DOHH2 (cell line): ENCODE data around the gene MEF2B.

Experiments used
- EZH2phosphoT487 ChIP-seq: fragments of 200-600 bp; sonication (generic); IDR thresholded peaks from 2 replicates; pipeline ENCODE4 v1.6.1; 2017; ENCODE audit warnings: borderline replicate concordance, mild to moderate bottlenecking, antibody characterized with exemption, low read length, moderate library complexity, mixed read lengths
- TF ChIP-seq, protein P1 (sequence below): fragments of 200-600 bp; sonication (generic); IDR thresholded peaks from one replicate; pipeline ENCODE4 v1.5.1; 2014; ENCODE audit warnings: antibody characterized with exemption, mild to moderate bottlenecking, low read depth, low read length; ENCODE audit not compliant: poor library complexity, severe bottlenecking

DNA sequence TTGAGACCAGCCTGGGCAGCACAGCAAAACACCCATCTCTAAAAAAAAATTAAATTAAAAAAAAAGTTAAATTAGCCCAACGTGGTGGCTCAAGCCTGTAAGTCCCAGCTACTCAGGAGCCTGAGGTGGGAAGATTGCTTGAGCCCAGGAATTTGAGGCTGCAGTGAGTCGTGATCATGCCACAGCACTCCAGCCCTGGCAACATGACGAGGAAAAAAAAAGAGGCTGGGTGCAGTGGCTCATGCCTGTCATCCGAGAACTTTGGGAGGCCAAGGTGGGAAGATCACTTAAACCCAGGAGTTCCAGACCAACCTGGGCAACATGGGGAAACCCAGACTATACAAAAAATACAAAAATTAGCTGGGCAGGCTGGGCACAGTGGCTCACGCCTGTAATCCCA, 29.6 kb downstream of the MEF2B start:
- TF ChIP-seq, protein P1, sequence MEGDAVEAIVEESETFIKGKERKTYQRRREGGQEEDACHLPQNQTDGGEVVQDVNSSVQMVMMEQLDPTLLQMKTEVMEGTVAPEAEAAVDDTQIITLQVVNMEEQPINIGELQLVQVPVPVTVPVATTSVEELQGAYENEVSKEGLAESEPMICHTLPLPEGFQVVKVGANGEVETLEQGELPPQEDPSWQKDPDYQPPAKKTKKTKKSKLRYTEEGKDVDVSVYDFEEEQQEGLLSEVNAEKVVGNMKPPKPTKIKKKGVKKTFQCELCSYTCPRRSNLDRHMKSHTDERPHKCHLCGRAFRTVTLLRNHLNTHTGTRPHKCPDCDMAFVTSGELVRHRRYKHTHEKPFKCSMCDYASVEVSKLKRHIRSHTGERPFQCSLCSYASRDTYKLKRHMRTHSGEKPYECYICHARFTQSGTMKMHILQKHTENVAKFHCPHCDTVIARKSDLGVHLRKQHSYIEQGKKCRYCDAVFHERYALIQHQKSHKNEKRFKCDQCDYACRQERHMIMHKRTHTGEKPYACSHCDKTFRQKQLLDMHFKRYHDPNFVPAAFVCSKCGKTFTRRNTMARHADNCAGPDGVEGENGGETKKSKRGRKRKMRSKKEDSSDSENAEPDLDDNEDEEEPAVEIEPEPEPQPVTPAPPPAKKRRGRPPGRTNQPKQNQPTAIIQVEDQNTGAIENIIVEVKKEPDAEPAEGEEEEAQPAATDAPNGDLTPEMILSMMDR: no peak
- TF ChIP-seq EZH2phosphoT487: no peak
